HG03342 (cell line): Measurements from ENCODE around the gene RFXANK.

Experiments
- ATAC-seq: cut with Tn5 transposase; IDR thresholded peaks from one replicate; pipeline ENCODE4 v1.9.1; 2021; ENCODE audit warnings: mild to moderate bottlenecking, moderate library complexity; ENCODE audit not compliant: unreplicated experiment

RFXANK gene

GRCh38 chr19:19226663-19227062 lies 34.6 kb downstream of the RFXANK start:
- ATAC-seq: no peak

- no peak for ATAC-seq
These were observed 35.2 kb downstream of the RFXANK start for GRCh38 chr19:19227217-19227616.

- ATAC-seq: no peak
These were observed 37.6 kb downstream of the RFXANK start for GRCh38 chr19:19229701-19230100.

- ATAC-seq: no peak
These were observed 38.9 kb downstream of the RFXANK start for GRCh38 chr19:19230999-19231398.

- ATAC-seq: no peak
These were observed 40.2 kb downstream of the RFXANK start for GRCh38 chr19:19232261-19232721.

- ATAC-seq: no peak
These were observed 42.3 kb downstream of the RFXANK start for GRCh38 chr19:19234220-19234816.

GRCh38 chr19:19236173-19236572 lies 44.1 kb downstream of the RFXANK start:
- no peak for ATAC-seq

- no peak for ATAC-seq
These were observed 46.3 kb downstream of the RFXANK start for GRCh38 chr19:19238126-19238894.

- ATAC-seq: no peak
These were observed 47.6 kb downstream of the RFXANK start for GRCh38 chr19:19239675-19240074.

- no peak for ATAC-seq
These were observed 48.4 kb downstream of the RFXANK start for GRCh38 chr19:19240476-19240875.

- ATAC-seq: no peak
These were observed 58.2 kb downstream of the RFXANK start for GRCh38 chr19:19250196-19250801.
